PC-9 (cell line): ENCODE data around the gene ZNF764. TPM values are rescaled to one million over a fixed set of nuclear protein-coding genes. Genes with fewer than 3 reads are reported as not detected.

Source experiments
- BruUV-seq: library from RNA; stranded (reverse); fragments of 400-500 nt; replicated peaks from 2 replicates; lab custom pipeline; 2021; lab: Mats Ljungman, UMichigan
- CTCF ChIA-PET: fragments of 300-600 bp; sonication (Branson Sonifier 250); formaldehyde crosslinking; loops from one replicate; lab custom pipeline; 2022; ENCODE audit warnings: antibody characterized with exemption; lab: Charles Lee
- POLR2A ChIA-PET: fragments of 300-600 bp; sonication (Branson Sonifier 250); formaldehyde crosslinking; loops from one replicate; lab custom pipeline; 2022; ENCODE audit warnings: antibody characterized with exemption; ENCODE audit not compliant: unreplicated experiment; lab: Charles Lee
- DNase-seq, 2 experiments: peaks; one replicate each; pipeline versions ENCODE4 v3.0.0 to v3.0.0-alpha.2; 2015 to 2022; ENCODE audit warnings: mixed read lengths in 1 of 2
- H2AFZ ChIP-seq: fragments of 200-600 bp; sonication (generic); 2 replicates; pipeline ENCODE4 v1.8.1; 2017; ENCODE audit warnings: antibody characterized with exemption
- H3F3A ChIP-seq: fragments of 200-600 bp; sonication (generic); 2 replicates; pipeline ENCODE4 v1.8.1; 2017; ENCODE audit warnings: antibody characterized with exemption, mild to moderate bottlenecking, low read depth; ENCODE audit not compliant: insufficient read depth
- H3K27ac ChIP-seq: fragments of 200-600 bp; sonication (generic); 2 replicates; pipeline ENCODE4 v1.6.1; 2016; ENCODE audit warnings: mixed run types
- H3K27me3 ChIP-seq: fragments of 200-600 bp; sonication (generic); 2 replicates; pipeline ENCODE4 v1.6.1; 2016; ENCODE audit warnings: low read depth, mixed run types; ENCODE audit not compliant: insufficient read depth
- H3K36me3 ChIP-seq: fragments of 200-600 bp; sonication (generic); 2 replicates; pipeline ENCODE4 v1.6.1; 2016; ENCODE audit warnings: low read depth, mixed run types
- H3K4me1 ChIP-seq: fragments of 200-600 bp; sonication (generic); replicated peaks from 2 replicates; pipeline ENCODE4 v1.6.1; 2016; ENCODE audit warnings: mixed run types; ENCODE audit not compliant: insufficient read depth
- H3K4me2 ChIP-seq: fragments of 200-600 bp; sonication (generic); 2 replicates; pipeline ENCODE4 v1.6.1; 2017; ENCODE audit warnings: mixed run types
- H3K4me3 ChIP-seq: fragments of 200-600 bp; sonication (generic); 2 replicates; pipeline ENCODE4 v1.6.1; 2016; ENCODE audit warnings: mixed run types
- H3K79me2 ChIP-seq: fragments of 200-600 bp; sonication (generic); 2 replicates; pipeline ENCODE4 v1.6.1; 2017; ENCODE audit warnings: low read depth, mixed run types
- H3K9me2 ChIP-seq: fragments of 200-600 bp; sonication (generic); 2 replicates; pipeline ENCODE4 v1.8.1; 2017; ENCODE audit warnings: mild to moderate bottlenecking; ENCODE audit not compliant: insufficient read depth
- H3K9me3 ChIP-seq: fragments of 200-600 bp; sonication (generic); 2 replicates; pipeline ENCODE4 v1.8.1; 2016; ENCODE audit warnings: low read depth; ENCODE audit not compliant: insufficient read depth
- H4K20me1 ChIP-seq: fragments of 200-600 bp; sonication (generic); 2 replicates; pipeline ENCODE4 v1.8.1; 2017; ENCODE audit not compliant: insufficient read depth
- EZH2 ChIP-seq: fragments of 200-600 bp; sonication (generic); IDR thresholded peaks from 2 replicates; pipeline ENCODE4 v1.8.0; 2017; ENCODE audit warnings: antibody characterized with exemption, low read depth
- intact Hi-C: fragments of 100-400 bp; cut with micrococcal nuclease; formaldehyde crosslinking; loops from one replicate; pipeline ENCODE4 v1.10.0; 2022; ENCODE audit not compliant: unreplicated experiment
- total RNA-seq: library from RNA; stranded (reverse); gene quantifications from 2 replicates; pipeline ENCODE4 v1.2.3, GENCODE V29; 2021
- TF ChIP-seq, protein P1 (sequence below): fragments of 200-600 bp; sonication (generic); conservative IDR thresholded peaks from 2 replicates; pipeline ENCODE4 v1.6.1; 2017; ENCODE audit warnings: mixed run types, antibody characterized with exemption, mild to moderate bottlenecking, moderate library complexity

The ZNF764 gene
- total RNA-seq, 1 experiment from 2014 or later, result 12.3 TPM

DNA sequence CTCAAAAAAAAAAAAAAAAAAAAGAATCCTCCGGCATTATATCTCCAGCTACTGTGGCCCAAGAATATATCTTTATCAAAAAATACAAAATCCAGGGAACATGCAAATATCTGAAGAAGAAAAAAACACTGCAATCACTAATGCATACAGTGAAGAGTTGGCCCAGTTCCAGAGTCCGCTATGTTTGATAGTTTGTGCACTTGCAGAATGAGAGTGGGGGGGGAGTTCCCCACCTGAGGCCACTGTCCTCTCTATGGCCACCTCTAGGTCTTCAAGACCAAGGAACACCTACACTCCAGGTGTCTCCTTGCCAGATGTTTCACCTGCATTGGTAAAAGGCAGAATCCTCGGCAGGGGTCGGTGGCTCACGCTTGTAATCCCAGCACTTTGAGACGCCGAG, 23.3 kb upstream of the ZNF764 start:
- POLR2A ChIA-PET, result no interaction called here
- TF ChIP-seq, protein P1, sequence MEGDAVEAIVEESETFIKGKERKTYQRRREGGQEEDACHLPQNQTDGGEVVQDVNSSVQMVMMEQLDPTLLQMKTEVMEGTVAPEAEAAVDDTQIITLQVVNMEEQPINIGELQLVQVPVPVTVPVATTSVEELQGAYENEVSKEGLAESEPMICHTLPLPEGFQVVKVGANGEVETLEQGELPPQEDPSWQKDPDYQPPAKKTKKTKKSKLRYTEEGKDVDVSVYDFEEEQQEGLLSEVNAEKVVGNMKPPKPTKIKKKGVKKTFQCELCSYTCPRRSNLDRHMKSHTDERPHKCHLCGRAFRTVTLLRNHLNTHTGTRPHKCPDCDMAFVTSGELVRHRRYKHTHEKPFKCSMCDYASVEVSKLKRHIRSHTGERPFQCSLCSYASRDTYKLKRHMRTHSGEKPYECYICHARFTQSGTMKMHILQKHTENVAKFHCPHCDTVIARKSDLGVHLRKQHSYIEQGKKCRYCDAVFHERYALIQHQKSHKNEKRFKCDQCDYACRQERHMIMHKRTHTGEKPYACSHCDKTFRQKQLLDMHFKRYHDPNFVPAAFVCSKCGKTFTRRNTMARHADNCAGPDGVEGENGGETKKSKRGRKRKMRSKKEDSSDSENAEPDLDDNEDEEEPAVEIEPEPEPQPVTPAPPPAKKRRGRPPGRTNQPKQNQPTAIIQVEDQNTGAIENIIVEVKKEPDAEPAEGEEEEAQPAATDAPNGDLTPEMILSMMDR, result no peak
- CTCF ChIA-PET, result interaction anchor here (0.6 to 0.7 kb wide), 2 partner anchors 9 to 21 kb away, joined by 3 to 5 read pairs; no protein-coding TSS in a partner anchor

DNA sequence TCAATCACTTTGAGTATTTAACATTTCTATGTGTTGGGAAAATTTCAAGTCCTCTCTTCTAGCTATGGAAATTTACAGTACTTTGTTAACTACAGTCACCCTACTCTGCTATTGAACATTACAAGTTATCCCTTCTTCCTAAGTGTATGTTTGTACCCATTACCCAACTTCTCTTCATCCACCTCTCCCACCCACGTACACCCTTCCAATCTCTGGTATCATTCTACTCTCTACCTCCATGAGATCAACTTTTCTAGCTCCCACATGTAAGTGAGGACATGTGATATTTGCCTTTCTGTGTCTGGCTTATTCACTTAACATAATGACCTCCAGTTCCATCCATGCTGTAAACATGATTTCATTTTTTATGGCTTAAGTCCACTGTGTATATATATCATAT, 16.5 kb upstream of the ZNF764 start:
- intact Hi-C loops, result no loop called here
- POLR2A ChIA-PET, result interaction anchor here (0.6 kb wide), 2 partner anchors 59 to 323 kb away, joined by 3 to 8 read pairs; no protein-coding TSS in a partner anchor
- no peak overlapping the region for H3K4me3 ChIP-seq
- H3K27ac ChIP-seq, result no peak overlapping the region
- peaks cover 16% of the 10 kb centered on the region for H3K4me1 ChIP-seq
- CTCF ChIA-PET, result no interaction called here
- no peak for DNase-seq
- no peaks in the 10 kb centered on the region for H3K27me3 ChIP-seq
- H4K20me1 ChIP-seq, result no peaks in the 10 kb centered on the region
- H3K4me2 ChIP-seq, result no peak overlapping the region
- TF ChIP-seq, protein P1, result no peak
- TF ChIP-seq EZH2, result no peak
- 0 out of 2 replicates have a peak, but pooled peaks cover 4% of the 10 kb centered on the region for H3K79me2 ChIP-seq
- H2AFZ ChIP-seq, result no peak overlapping the region
- H3K36me3 ChIP-seq, result no peaks in the 10 kb centered on the region
- no peaks in the 10 kb centered on the region for H3K9me2 ChIP-seq
- H3F3A ChIP-seq, result peaks cover 27% of the 10 kb centered on the region
- H3K9me3 ChIP-seq, result no peaks in the 10 kb centered on the region
- BruUV-seq, result no TSS peak

More for the DNA sequence above, 23.3 kb upstream of the ZNF764 start:
- peaks cover 5% of the 10 kb centered on the region; the same call in 1 of the 2 replicates for H3K4me1 ChIP-seq
- no peaks in the 10 kb centered on the region for H3K9me2 ChIP-seq
- H3K27me3 ChIP-seq, result no peaks in the 10 kb centered on the region
- intact Hi-C loops, result no loop called here
- no peaks in the 10 kb centered on the region for H3K9me3 ChIP-seq
- DNase-seq, result no peak
- BruUV-seq, result no TSS peak
- H2AFZ ChIP-seq, result no peak overlapping the region
- H3F3A ChIP-seq, result 0 out of 2 replicates have a peak, but pooled peaks cover 4% of the 10 kb centered on the region
- H3K27ac ChIP-seq, result no peak overlapping the region
- no peaks in the 10 kb centered on the region; the same call in 1 of the 2 replicates for H4K20me1 ChIP-seq
- 0 out of 2 replicates have a peak, but pooled peaks cover 7% of the 10 kb centered on the region for H3K36me3 ChIP-seq
- peaks cover 35% of the 10 kb centered on the region for H3K79me2 ChIP-seq
- H3K4me3 ChIP-seq, result no peak overlapping the region
- no peak overlapping the region for H3K4me2 ChIP-seq

DNA sequence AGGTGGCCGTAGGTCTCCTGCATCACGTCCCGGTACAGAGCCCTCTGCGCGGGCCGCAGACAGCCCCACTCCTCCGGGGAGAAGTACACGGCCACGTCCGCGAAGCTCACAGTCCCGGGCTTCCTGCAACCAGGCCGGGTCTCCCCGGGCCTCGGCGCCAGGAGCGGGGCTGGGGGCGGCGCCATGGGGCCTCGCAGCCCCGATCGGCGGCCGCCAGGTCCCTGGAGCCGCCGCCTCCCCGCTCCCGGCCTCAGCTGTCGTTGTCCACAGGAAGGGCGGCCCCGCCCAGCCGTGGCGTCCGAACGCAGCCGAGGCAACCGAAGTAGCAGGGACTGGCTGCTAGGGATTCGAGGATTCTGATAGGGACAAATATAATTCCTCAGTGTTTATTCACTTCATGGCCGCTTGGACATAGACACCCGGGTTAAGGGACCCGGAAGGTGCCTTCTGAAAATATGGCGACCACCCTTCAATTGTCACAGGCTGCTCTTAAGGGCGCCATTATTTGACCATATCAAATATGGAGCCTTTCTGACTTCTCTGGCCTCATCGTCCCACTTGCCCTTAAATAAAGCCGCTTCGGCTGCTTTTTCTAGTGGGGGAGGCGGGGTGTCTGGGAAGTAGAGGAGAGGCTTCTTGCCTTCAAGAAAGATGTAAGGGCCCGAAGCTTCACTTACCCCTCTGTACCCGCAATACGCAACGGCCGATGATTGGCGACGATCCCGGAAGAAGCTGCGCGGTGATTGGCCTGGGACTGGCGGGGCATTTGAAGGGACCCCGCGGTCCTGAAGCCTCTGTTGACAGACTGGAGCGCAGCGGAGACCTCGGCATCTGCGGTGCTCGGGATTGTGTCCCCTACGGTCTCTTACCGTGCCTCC, 13.5 kb upstream of the ZNF764 start, which contains the start of gene ZNF688:
Gene ZNF688, minus strand, starts transcription at position 270 of the 878 bp plus-strand sequence. Its CDS starts 85 bp downstream, at position 185.
- Histone ChIP-seq H3F3A (peaks cover 50% of the 10 kb centered on the region), H3K36me3 (no peaks in the 10 kb centered on the region), H3K4me3 (peak within 1 kb of the TSS; percentile 89), H3K27me3 (no peaks in the 10 kb centered on the region), H4K20me1 (no peaks in the 10 kb centered on the region), H3K4me1 (peaks cover 40% of the 10 kb centered on the region), H3K4me2 (peak within 1 kb of the TSS; percentile 98), H2AFZ (peak within 1 kb of the TSS; percentile 81), H3K9me2 (no peaks in the 10 kb centered on the region), H3K79me2 (0 out of 2 replicates have a peak, but pooled peaks cover 4% of the 10 kb centered on the region), H3K27ac (peak within 1 kb of the TSS; percentile 61), H3K9me3 (no peaks in the 10 kb centered on the region)
- ChIA-PET CTCF (interaction anchor here (0.6 to 1.2 kb wide), 6 partner anchors 13 to 201 kb away, joined by 3 to 5 read pairs (median 4); partner anchors contain the start of gene DCTPP1), POLR2A (interaction anchor here (0.5 to 1.3 kb wide), 10 partner anchors 11 to 1624 kb away, joined by 3 to 5 read pairs (median 3); partner anchors contain the start of gene ZNF764)
- DNase-seq, result peak; percentile 93 to 94
- TF ChIP-seq, protein P1, result no peak
- no peak for TF ChIP-seq EZH2
- intact Hi-C loops, result loop anchor here (1.0 to 2.0 kb wide), 2 partner anchors 13 to 14 kb away; partner anchors contain the start of genes ZNF764 and ZNF785
- no TSS peak for BruUV-seq
